DOHH2 (cell line): ENCODE data around the gene SYNGR1.

Experiments used
- H3F3A ChIP-seq: fragments of 200-600 bp; sonication (generic), shearing (Covaris generic); 2 replicates; pipeline ENCODE4 v1.6.0; 2016; ENCODE audit warnings: antibody characterized with exemption, mild to moderate bottlenecking; ENCODE audit not compliant: control insufficient read depth, insufficient read depth
- H3K27ac ChIP-seq: fragments of 200-600 bp; sonication (generic); 2 replicates; pipeline ENCODE4 v1.5.1; 2014; ENCODE audit warnings: low read depth, mild to moderate bottlenecking, low read length, moderate library complexity
- H3K27me3 ChIP-seq: fragments of 200-600 bp; sonication (generic); 2 replicates; pipeline ENCODE4 v1.6.1; 2014; ENCODE audit warnings: mild to moderate bottlenecking, low read length, mixed read lengths; ENCODE audit not compliant: control insufficient read depth
- H3K36me3 ChIP-seq: fragments of 200-600 bp; sonication (generic); 2 replicates; pipeline ENCODE4 v1.6.1; 2014; ENCODE audit warnings: mild to moderate bottlenecking, low read length, moderate library complexity, mixed read lengths; ENCODE audit not compliant: control insufficient read depth
- H3K4me1 ChIP-seq: fragments of 200-600 bp; sonication (generic); 2 replicates; pipeline ENCODE4 v1.6.1; 2014; ENCODE audit warnings: mild to moderate bottlenecking, low read length, mixed read lengths; ENCODE audit not compliant: control insufficient read depth
- H3K4me2 ChIP-seq: fragments of 200-600 bp; sonication (generic); 2 replicates; pipeline ENCODE4 v1.6.0; 2014; ENCODE audit warnings: mild to moderate bottlenecking, low read length, moderate library complexity
- H3K4me3 ChIP-seq: fragments of 200-600 bp; sonication (generic); 2 replicates; pipeline ENCODE4 v1.5.1; 2014; ENCODE audit warnings: mild to moderate bottlenecking, low read length, mixed read lengths
- H3K79me2 ChIP-seq: fragments of 200-600 bp; sonication (generic); 2 replicates; pipeline ENCODE4 v1.6.1; 2014; ENCODE audit warnings: mild to moderate bottlenecking, low read length, mixed read lengths; ENCODE audit not compliant: control insufficient read depth
- H3K9me2 ChIP-seq: fragments of 200-600 bp; sonication (generic); replicated peaks from 2 replicates; pipeline ENCODE4 v1.6.1; 2014; ENCODE audit warnings: mild to moderate bottlenecking, low read length, mixed read lengths; ENCODE audit not compliant: control insufficient read depth
- H3K9me3 ChIP-seq: fragments of 200-600 bp; sonication (generic); 2 replicates; pipeline ENCODE4 v1.6.1; 2014; ENCODE audit warnings: antibody characterized with exemption, low read length, mixed read lengths; ENCODE audit not compliant: control insufficient read depth, insufficient read depth
- H4K20me1 ChIP-seq: fragments of 200-600 bp; sonication (generic); 2 replicates; pipeline ENCODE4 v1.6.0; 2014; ENCODE audit warnings: low read depth, mild to moderate bottlenecking, antibody characterized with exemption, low read length, moderate library complexity; ENCODE audit not compliant: control insufficient read depth, insufficient read depth
- EZH2phosphoT487 ChIP-seq: fragments of 200-600 bp; sonication (generic); IDR thresholded peaks from 2 replicates; pipeline ENCODE4 v1.6.1; 2017; ENCODE audit warnings: borderline replicate concordance, mild to moderate bottlenecking, antibody characterized with exemption, low read length, moderate library complexity, mixed read lengths
- TF ChIP-seq, protein P1 (sequence below): fragments of 200-600 bp; sonication (generic); IDR thresholded peaks from one replicate; pipeline ENCODE4 v1.5.1; 2014; ENCODE audit warnings: antibody characterized with exemption, mild to moderate bottlenecking, low read depth, low read length; ENCODE audit not compliant: poor library complexity, severe bottlenecking

SYNGR1 gene

DNA sequence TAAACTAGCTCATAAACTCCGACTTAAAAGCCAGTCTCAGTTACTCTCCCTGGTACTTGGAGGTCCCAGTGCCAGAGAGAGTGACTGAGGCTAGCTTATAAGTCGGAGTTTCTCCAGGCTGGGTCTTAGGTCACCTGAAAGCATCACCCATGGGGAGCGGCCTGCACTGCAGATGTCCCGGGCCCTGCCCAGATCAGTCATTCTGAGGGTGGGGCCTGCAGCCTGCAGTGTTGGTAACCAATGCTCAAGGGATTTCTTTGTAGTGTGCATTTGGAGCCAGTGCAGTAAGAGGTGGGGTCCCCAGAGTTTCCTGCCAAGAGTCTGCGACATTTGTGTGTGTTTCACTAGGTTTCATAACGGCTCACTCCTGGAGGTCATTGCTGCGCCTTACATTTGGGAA lies 64.6 kb downstream of the SYNGR1 start:
- peaks cover 43% of the 10 kb centered on the region for H3K79me2 ChIP-seq
- no peak overlapping the region for H3K27ac ChIP-seq
- H3K9me3 ChIP-seq = no peaks in the 10 kb centered on the region
- H3K36me3 ChIP-seq = peaks cover 45% of the 10 kb centered on the region
- no peaks in the 10 kb centered on the region for H3K27me3 ChIP-seq
- H3K9me2 ChIP-seq = no peaks in the 10 kb centered on the region
- H3K4me1 ChIP-seq = peaks cover 59% of the 10 kb centered on the region
- H3K4me2 ChIP-seq = no peak overlapping the region
- no peak for TF ChIP-seq EZH2phosphoT487
- TF ChIP-seq, protein P1, sequence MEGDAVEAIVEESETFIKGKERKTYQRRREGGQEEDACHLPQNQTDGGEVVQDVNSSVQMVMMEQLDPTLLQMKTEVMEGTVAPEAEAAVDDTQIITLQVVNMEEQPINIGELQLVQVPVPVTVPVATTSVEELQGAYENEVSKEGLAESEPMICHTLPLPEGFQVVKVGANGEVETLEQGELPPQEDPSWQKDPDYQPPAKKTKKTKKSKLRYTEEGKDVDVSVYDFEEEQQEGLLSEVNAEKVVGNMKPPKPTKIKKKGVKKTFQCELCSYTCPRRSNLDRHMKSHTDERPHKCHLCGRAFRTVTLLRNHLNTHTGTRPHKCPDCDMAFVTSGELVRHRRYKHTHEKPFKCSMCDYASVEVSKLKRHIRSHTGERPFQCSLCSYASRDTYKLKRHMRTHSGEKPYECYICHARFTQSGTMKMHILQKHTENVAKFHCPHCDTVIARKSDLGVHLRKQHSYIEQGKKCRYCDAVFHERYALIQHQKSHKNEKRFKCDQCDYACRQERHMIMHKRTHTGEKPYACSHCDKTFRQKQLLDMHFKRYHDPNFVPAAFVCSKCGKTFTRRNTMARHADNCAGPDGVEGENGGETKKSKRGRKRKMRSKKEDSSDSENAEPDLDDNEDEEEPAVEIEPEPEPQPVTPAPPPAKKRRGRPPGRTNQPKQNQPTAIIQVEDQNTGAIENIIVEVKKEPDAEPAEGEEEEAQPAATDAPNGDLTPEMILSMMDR = no peak
- no peak overlapping the region for H3K4me3 ChIP-seq
- no peaks in the 10 kb centered on the region for H4K20me1 ChIP-seq
- H3F3A ChIP-seq = peaks cover 9% of the 10 kb centered on the region

DNA sequence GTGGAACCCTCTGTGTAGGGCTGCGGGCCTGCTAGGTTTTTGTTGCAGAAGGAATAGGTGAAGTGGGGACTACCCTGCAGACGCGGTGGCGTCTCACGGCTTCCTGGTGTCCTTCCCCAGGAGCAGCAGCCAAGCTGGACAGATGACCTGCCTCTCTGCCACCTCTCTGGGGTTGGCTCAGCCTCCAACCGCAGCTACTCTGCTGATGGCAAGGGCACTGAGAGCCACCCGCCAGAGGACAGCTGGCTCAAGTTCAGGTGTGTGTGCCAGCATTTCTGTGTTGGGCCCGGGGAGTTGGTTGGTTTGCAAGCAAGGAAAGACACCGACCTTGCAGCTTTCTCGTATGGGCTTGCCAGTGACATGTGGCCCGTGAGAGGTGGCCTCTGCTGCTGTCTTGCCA lies 65.1 kb downstream of the SYNGR1 start:
- no peaks in the 10 kb centered on the region for H3K9me2 ChIP-seq
- no peak overlapping the region for H3K4me3 ChIP-seq
- H3K27ac ChIP-seq = no peak overlapping the region
- peaks cover 54% of the 10 kb centered on the region for H3K4me1 ChIP-seq
- no peaks in the 10 kb centered on the region for H3K9me3 ChIP-seq
- peaks cover 9% of the 10 kb centered on the region for H3F3A ChIP-seq
- peaks cover 38% of the 10 kb centered on the region for H3K79me2 ChIP-seq
- no peaks in the 10 kb centered on the region for H3K27me3 ChIP-seq
- H3K36me3 ChIP-seq = peaks cover 50% of the 10 kb centered on the region
- no peaks in the 10 kb centered on the region for H4K20me1 ChIP-seq
- no peak overlapping the region for H3K4me2 ChIP-seq
- TF ChIP-seq, protein P1 = no peak
- TF ChIP-seq EZH2phosphoT487 = no peak

DNA sequence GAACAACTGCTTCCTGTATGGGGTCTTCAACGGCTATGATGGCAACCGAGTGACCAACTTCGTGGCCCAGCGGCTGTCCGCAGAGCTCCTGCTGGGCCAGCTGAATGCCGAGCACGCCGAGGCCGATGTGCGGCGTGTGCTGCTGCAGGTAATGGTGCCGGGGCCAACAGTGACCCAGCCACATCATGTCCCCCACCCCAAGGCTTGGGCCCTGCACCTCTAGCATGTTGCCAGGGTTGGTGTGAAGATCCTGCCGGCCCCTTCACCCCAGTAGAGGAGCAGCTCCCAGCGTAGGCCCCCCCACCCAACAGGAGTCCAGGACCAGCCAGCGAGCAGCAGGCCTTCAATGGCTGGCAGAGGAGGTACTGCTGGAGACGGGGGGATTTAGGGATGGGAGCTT lies 65.7 kb downstream of the SYNGR1 start:
- peaks cover 56% of the 10 kb centered on the region for H3K36me3 ChIP-seq
- H3K9me3 ChIP-seq = no peaks in the 10 kb centered on the region
- no peak overlapping the region for H3K4me2 ChIP-seq

More for the DNA sequence above, 65.7 kb downstream of the SYNGR1 start:
- H3K4me1 ChIP-seq = peaks cover 51% of the 10 kb centered on the region
- H3K27ac ChIP-seq = no peak overlapping the region
- TF ChIP-seq EZH2phosphoT487 = no peak
- TF ChIP-seq, protein P1 = no peak
- no peaks in the 10 kb centered on the region for H3K9me2 ChIP-seq
- no peaks in the 10 kb centered on the region for H3K27me3 ChIP-seq
- peaks cover 9% of the 10 kb centered on the region for H3F3A ChIP-seq
- no peaks in the 10 kb centered on the region for H4K20me1 ChIP-seq
- H3K4me3 ChIP-seq = no peak overlapping the region
- H3K79me2 ChIP-seq = peaks cover 37% of the 10 kb centered on the region
